CD4-positive, alpha-beta T cell treated with Interleukin-10 for 1 hour (primary cell): ENCODE data around the gene CNTFR.
"Not testable (repeated sequence)": the region's sequence is repeated elsewhere in the genome, so short reads cannot be mapped to it uniquely, and the experiment has no call there.

Source experiments
- DNase-seq: peaks from one replicate; pipeline ENCODE4 v3.0.0-alpha.2; 2020

CNTFR gene

DNA sequence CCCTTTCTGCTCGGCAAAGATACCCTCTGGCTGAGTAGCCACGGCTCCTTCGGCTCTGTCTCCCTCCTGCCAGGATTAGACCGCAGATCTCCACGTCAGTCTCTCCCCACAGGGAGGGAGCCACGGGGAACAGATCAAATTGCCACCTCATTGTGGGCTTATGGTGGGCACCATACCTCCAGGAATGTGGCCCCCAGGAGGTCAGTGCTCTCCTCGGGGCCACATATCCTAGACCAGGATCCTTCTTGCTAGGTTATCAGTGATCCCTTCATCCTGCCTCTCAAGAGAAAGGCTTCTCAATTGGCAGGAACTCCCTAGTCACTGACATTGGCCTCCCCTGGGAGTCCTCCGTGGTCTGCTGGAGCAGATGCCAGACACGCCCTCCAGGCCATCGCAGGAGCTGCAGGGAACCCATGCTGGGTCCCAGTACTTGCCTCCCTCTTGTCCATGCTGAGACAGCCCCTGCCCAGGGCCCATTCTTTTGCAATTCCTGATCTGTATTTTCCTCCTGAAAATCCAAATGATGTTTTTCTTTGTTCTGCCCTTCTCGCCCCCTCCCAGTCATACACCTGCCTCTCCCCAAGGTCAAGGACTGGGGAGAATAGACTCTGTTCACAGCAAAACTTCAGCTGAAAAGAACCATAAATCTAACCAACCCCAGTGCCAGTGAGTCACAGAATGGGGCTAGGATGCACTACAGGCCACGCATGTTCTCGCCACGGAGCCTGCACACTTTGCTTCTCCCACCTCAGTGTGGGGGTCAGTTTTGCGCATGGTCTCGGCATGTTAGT lies 35.1 kb downstream of the CNTFR start:
- no peak for DNase-seq

DNA sequence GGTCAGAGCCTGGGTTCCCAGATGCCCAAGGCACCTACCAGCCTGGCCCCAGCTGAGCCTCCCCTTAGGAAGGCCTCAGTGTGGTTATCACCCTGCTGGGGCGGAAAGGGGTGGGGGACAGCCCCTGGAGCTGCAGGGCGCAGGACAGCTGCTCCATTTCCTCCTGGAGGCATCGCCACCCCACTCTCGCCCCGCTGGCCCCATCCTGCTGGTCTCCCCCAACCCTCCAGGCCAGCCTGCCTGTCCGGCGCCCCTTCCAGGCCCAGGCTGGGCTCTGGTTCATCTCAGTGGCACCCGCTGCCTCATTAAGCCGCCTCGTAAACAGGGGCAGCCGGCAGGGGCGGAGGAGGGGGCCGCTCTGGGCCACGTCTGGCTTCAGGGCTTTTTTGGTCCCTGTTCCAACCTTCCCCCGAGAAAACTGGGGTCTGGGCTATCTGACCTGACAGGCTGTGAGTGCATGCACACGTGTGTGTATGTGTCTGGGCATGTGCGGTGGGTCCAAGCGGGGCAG lies 36.0 kb downstream of the CNTFR start:
- DNase-seq: no peak

DNA sequence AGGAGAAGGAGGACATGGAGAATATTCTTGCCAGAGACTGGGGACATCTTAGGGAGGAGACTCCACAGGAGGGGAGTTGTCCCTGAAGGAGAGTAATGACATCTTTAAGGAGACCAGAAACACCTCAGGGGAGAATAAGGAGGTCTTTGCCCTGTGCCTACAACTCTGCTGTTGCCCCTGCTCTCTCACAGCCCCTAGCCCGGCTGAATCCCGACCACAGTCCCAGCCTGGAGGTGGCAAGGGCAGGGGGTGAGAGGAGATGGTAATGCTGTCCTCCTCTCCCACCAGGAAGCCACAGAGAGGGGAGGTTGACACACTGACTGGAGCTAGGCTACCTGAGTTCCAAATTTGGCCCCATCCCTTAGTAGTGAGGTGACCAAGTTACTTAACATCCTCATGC lies 36.5 kb downstream of the CNTFR start:
- no peak for DNase-seq

DNA sequence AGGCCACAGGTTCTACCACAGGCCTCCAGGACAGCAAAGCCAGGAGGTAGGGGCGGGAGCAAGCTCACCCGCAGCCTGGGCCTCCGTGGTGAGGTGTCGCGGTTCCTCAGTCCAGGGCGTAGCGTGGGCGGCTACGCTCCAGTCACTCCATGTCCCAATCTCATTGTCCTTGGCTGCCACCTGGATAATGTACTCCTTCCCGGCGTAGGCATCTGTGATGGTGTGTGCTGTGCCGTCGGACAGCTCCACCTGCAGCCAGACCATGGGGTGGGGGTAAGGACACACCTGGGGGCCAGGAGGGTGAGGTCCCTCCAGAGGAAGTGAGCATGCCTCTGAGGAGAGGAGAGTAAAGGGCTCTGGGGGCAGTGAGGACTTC lies 36.9 kb downstream of the CNTFR start:
- DNase-seq: no peak

DNA sequence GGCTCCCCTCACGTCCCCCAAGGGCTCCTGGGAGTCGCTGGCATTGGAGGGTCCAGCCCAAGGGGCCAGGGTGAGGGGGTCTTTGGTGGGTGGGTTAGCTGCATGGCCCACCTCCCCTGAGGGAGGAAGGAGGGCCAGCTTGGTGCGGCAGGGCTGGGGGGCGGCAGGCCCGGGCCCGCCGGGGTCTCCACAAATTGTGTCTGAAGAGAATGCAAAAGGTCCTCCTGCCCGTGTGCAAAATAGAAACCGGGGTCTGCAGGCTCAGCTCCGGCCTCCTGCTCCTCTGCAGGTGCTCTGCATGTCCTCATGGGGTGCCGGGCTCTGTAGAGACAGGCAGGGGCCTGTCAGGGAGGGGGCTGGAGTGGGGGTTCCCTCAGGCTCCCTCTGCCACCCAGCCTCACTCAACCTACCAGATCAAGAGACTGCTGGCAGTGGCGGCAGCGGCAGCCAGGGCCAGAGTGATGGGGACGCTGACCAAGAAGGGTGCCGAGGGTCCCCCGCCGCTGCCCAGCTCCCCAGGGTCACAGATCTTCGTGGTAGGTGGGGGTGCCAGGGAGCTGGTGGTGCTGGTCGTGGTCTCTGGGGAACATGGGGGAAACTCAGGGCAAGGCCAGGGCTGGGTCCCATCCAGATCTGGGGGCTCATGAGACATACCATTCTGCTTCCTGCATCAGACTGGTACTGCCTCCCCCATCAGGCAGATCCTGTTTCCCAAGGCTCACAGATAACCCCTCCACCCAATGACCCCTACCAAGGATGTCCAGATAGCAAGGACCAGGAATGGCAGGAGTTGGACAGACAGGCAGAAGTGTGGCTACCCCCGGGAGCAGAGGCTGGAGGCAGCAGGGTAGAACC lies 37.5 kb downstream of the CNTFR start:
- DNase-seq: no peak

DNA sequence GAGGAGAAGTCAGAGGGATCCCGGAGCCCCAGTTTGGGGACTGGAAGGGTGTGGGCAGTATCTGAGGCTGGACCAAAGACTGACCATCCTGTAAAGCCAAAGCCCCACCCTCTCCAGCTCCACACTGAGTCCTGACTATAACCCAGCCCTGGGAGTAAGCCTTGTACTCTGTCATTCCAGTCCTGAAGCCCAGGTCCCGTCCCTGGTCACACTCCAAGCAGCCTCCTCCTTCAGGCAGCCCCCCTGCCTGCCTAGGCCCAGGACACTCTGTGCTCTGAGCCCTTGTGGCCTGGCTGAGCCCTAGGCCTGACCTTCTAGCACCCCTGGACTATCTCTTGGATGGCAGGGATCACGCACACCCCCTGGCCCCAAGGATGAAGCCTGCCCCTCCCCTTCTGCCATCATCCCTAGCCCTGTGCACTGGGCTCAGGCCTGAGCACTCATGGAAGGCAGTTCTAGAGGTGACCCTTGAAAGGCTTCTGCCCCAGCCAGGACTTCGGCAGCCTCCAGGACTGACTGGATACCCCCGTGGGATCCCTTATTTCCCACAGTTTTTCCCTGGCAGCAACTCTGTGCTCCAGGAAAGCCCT lies 38.7 kb downstream of the CNTFR start:
- no peak for DNase-seq

DNA sequence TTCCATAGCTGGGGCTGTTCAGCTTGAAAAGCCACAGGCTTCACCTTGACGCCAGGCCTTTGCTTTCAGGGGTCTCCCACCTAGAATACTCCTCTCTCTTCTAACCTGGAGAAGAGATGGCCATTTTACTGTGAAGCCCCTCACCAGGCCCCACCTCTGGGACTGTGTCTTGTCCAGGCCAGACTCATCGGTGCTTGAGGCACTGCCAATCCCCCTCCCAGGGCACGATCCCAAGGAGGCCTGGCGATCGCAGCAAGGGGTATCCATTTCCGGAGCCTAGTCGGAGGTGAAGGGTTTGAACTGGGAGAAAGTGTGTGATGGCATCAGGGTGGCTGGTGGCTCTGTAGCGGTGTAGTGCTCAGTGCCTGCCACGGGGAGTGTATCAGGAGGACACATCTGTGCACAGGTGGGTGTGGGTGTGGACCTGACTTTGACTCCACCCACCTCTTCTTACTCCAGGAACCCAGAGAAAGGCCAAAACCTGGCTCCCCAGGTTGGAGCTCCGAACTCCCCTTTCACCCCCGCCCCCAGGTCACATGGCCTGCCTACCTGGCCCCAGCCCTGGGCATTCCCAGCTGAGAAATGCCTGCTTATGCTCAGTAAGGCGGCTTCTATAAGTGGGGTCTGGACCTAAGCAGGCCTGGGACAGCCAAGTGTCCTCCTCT lies 39.4 kb downstream of the CNTFR start:
- no peak for DNase-seq

DNA sequence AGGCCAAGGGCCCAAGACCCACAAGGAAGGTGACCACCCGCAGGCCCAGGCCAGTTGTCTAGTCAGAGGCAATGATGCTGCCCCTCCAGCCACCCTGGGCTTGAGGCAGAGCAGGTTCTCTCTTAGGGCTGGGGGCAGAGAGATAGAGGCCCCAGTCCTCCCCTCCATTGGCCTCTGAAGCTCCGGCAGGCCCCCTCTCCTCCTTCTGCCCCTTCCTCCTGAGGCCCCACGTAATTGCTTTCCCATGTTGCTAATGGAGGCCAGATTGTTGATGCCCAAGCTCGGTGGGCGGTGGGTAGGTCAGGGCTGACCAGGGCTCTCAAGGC lies 40.2 kb downstream of the CNTFR start:
- no peak for DNase-seq

DNA sequence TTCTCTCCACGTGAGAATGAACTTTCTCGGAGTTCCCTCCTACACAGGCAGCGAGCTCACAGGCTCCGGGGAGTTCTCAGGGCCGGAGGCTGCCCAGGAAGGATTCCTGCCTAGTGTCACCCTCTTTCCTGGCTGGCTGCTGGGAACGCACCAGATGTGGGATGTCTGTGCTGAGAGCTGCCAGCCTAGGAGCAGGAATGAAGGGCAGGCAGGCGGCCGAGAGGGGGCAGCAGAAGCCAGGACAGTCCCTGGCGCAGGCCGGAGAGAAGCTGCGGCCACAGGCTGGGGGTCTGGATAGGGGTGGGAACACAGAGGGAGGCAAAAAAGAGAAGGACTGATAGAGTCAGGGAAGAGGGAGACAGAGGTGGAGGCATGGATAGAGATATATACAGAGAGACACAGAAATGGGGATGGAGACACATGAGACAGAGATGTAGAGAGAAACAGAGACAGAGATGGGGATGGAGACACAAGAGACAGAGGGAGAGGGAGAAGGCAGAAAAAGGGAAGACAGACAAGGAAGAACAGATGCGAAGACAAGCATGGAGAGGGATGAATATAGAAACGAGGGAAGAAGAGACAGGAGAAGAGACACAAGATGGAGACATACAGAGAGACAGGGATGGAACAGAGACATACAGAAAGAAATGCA lies 41.4 kb downstream of the CNTFR start:
- DNase-seq: peak; percentile 29

DNA sequence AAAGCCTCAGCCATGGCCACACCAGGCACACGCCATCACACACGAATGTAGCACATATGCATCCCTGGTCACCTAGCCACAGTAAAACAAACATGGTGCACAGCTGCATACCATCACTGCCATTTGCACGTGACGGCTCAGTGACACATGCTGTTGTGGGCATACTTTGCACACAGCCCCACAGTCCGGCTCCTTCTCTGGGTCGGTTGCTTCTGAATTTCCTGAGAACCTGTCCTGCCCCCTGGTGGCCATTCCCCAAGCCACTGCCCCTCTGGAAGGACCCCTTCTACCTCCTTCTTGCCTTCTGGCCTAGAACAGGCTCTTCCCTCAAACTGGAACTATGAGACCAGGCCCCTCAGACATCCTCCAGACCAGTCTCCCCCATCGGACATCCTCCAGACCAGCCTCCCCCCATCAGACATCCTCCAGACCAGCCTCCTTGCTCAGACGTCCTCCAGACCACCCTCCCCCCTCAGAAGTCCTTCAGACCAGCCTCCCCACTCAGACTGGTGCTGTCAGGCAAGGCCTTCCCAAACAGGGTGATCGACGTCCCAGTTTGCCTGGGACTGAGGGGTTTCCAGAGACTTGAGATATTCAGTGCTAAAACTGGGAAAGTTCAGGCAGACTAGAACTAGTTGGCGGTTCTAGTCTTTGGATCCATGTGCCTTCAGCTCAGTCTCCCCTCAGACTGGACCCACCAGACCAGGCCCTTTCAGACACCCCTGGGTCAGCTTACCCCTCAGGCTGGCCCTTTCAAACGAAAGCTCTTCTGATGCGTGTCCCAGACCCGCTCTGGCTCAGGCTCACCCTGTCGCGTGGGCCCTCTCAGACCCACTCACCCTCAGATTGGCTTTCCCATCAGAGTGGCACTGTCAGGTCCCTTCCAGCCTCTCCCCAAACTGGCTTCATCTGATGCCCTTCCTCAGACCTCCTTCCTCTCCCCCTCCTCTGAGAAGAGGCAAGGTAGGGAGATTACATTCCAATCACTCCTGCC lies 42.4 kb downstream of the CNTFR start:
- DNase-seq: peak; percentile 45

DNA sequence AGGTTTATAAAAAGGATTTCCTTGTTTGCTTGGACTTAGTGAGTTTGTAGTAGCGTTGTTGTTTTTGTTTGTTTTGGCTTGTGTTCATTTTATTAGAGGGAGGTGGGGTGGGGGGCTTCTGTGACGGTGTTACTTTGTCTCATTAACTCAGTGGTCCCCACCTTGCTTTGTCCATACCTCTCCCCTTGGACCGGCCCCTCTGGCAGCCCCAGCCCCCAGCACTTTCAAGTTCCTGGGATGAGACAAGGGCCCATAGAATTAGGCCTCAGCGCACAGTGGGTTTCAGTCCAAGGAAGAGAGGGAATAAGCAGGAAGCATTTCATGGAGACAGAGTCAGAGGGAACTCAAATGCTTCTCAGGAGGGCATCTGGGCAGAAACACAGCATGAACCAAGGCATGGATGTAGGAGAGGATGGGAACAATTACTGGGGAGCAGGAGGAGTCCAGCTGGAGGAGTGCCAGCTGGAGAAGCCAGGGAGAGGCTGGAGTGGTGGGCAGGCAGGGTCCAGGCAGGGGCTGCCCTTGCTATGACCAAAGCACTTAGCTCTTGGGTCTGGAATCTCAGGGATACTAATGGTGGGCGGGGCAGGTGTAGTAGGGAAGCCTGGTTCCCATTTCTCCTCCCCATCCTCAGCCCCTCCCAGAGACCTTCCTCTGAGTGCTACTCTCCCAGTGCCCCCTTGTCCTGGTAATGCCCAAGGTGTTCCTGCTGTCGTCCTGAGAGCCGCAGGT lies 43.3 kb downstream of the CNTFR start:
- DNase-seq: no peak

DNA sequence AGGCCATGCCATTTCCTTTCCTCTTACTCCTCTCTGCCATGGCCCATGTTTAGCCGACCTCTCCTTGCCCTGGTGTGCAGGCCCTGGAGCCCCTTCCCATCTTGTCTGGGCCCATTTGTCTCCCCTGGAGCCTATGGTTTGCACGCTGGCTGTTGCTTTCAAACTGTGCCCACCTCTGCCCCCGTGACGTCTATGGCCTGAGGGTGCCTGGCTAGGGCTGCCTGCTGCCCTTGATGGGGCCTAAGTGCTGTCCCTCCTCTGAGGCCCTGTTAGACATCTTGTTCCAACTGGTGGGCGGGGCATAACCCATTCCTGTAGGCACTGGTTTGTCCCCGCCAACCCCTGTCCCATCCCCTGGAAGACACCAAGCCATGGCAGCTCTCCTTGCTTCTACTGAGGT lies 44.0 kb downstream of the CNTFR start:
- DNase-seq: no peak

DNA sequence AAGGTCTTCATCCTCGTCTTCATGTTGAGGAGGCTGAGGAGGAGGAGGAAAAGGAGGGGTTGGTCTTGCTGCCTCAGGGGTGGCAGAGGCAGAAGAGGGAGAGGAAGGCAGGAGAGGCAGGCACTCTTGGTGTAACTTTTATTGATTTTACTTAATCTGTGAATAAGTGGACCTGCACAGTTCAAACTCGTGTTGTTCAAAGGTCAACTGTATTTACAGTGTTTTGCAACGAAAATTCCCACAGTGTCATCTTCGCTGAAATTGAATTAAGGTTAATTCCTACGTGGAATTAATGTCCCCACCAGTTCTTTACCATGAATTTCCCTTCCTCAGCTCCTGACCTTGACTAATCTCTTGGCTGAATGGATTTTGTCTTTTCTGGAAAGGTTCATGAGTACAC lies 45.5 kb downstream of the CNTFR start:
- no peak for DNase-seq

DNA sequence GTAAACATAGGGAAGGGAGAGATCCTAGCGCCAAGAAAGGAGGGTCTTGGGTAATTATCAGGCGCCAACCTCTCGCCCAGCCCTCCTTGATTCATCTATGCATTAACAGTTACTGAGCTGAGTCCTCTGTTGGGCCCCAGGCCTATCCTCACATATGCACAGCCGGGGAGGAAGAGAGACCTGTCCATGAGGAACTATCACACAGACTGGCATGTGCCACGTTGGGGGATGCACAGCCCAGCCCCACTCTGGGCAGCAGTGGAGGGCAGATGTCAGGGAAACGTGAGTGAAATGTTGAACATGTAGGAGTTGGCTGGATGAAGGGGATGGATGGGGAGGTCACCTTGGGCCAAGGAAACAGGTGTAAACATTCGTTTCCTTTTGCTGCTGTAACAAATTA lies 48.0 kb downstream of the CNTFR start:
- DNase-seq: no peak

DNA sequence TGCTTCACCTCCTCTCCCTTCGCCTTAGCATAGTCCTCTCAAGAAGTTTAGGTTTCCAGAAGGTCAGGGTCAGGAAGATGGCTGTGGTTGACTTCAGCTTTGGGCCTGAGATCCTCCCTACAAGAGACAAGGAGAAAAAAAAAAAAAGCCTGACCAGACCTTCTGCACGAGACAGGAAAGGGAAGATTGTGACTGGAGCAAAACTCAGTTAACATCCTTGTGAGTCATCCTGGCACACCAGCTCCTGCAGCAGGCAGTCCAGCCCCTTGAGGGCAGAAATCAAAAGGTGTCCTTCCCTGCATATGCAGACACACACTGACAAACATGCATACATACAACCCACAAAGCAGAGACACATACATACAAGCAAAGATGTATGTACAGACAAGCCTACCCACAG lies 48.7 kb downstream of the CNTFR start:
- DNase-seq: no peak

DNA sequence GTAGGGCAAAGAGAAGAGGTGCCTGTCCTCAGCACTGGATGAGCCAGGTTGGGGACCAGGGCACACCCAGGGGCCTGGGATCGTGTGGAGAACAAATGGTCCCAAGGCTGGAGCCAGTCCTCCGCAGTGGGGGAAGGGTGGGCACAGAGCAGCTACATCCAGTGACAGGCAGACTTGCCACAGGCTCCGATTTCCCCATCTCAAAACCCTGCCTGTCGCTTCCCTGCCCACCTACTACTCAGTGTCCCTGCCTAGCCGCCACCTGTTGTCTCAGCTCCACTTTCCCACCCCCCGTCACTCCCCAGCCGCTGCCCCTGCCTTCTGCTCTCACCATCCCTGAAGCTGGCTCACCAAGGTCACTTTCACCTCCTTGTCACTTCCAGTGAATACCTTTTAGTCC lies 52.8 kb downstream of the CNTFR start:
- DNase-seq: no peak

DNA sequence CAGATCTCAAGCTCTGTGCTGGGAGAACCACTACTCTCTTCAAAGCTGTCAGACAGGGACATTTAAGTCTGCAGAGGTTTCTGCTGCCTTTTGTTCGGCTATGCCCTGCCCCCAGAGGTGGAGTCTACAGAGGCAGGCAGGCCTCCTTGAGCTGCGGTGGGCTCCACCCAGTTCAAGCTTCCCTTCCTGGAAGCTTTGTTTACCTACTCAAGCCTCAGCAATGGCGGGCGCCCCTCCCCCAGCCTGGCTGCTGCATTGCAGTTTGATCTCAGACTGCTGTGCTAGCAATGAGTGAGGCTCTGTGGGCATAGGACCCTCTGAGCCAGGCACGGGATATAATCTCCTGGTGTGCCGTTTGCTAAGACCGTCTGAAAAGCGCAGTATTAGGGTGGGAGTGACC lies 57.5 kb downstream of the CNTFR start:
- DNase-seq: not testable (repeated sequence)

DNA sequence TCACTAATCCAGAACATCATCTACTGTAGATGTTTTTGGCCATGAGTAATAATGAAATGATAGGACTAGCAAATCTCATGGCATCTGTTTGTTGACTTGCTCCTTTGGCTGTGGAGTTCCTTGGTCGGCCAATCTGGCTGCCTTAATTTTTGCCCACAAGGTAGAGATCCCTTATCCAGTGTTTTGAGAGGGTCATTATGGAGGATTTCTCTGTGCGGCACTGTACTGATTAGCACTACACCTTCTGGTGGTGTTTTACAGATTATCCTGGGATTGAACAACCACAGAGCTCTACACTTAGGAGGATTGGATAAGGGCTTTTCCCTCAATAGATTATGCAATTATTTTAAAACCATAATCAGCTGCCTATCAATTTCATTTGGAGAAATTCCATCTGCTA lies 63.5 kb downstream of the CNTFR start:
- DNase-seq: no peak

DNA sequence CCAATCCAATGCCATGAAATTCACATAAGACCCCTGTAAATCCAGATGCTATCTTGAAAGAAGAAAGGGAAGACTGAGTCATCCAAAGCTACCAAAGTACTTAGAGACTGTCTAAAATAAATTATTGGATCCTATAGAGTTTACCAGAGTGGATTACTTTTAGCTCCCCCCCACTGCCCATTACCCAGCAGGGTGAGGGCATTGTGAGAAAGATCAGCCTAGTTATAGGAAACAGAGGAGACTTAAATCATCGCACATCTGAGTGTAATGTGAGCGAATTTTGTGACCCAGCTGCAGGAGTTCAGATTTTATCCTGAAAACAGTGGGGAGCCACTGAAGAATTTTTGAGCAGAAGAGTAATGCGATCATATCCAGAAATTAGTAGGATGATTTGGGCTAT lies 65.2 kb downstream of the CNTFR start:
- no peak for DNase-seq

DNA sequence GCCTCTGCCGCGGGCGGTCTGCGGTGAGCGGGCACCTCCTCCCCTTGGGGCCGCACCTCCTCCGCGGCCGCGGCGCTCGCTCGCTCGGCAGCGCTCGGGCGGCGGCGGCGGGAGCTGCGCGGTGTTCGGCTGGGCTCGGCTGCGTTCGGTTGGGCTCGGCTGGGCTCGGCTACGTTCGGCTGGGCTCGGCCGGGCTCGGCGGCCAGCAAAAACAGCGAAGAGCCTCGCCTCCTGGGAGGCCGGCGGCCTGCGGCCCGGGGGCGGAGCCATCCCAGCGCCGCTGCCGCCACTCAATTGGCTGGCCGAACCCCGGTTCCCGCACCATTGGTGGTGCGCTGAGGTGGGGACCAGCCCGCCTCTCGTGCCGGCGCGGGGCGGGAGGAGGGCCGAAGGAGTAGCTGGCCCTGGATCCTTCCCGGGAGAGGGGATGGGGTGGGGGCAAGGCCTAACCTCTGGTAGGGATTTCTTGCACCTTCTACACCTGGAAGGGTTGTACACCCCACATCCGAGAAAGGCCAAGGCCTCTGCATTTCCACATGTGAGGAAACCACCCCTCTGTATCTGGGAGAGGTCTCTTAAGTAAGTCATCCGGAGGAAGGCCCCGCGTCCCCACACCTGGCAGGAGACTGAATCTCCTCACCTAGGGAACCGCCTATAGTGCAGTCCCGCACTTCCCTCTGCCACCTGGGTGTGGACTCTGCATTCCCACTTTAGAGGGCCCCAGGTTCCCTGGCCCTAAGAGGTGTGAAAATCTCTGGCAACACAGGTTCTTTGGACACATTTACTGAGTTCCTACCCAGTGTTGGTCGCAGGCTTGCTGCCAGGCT lies 66.3 kb downstream of the CNTFR start, which contains the start of gene ENHO:
Gene ENHO, minus strand, starts transcription at position 20 of the 827 bp plus-strand sequence. CDS start 1,295 bp downstream, outside the sequence.
- DNase-seq: peak; percentile 94
